HG03135 (cell line): ENCODE data around the gene BRD7.

Source experiments
- ATAC-seq: cut with Tn5 transposase; IDR thresholded peaks from one replicate; pipeline ENCODE4 v1.9.1; 2021; ENCODE audit warnings: mild to moderate bottlenecking, moderate library complexity; ENCODE audit not compliant: unreplicated experiment

The BRD7 gene

GRCh38 chr16:50324345-50324744 is 44.4 kb downstream of the BRD7 start:
- no peak for ATAC-seq

- no peak for ATAC-seq
Observed at GRCh38 chr16:50323335-50324011, 45.3 kb downstream of the BRD7 start.

GRCh38 chr16:50322333-50322732 is 46.5 kb downstream of the BRD7 start:
- ATAC-seq = no peak

GRCh38 chr16:50320310-50320709 is 48.5 kb downstream of the BRD7 start:
- ATAC-seq = no peak

- ATAC-seq = no peak
Observed at GRCh38 chr16:50318796-50319578, 49.8 kb downstream of the BRD7 start.

GRCh38 chr16:50316848-50317630 is 51.7 kb downstream of the BRD7 start:
- no peak for ATAC-seq

GRCh38 chr16:50316102-50316847 is 52.5 kb downstream of the BRD7 start:
- ATAC-seq = no peak

GRCh38 chr16:50315346-50315997 is 53.3 kb downstream of the BRD7 start:
- ATAC-seq = no peak

- no peak for ATAC-seq
Observed at GRCh38 chr16:50314665-50315064, 54.1 kb downstream of the BRD7 start.

- ATAC-seq = no peak
Observed at GRCh38 chr16:50313596-50314478, 55.0 kb downstream of the BRD7 start.

GRCh38 chr16:50311891-50312501 is 56.8 kb downstream of the BRD7 start:
- no peak for ATAC-seq

GRCh38 chr16:50311134-50311528 is 57.7 kb downstream of the BRD7 start:
- ATAC-seq = no peak

- no peak for ATAC-seq
Observed at GRCh38 chr16:50310308-50311133, 58.3 kb downstream of the BRD7 start.

- ATAC-seq = no peak
Observed at GRCh38 chr16:50309527-50310307, 59.1 kb downstream of the BRD7 start.

GRCh38 chr16:50309156-50309526 is 59.6 kb downstream of the BRD7 start:
- ATAC-seq = no peak

GRCh38 chr16:50308237-50308965 is 60.4 kb downstream of the BRD7 start:
- no peak for ATAC-seq

GRCh38 chr16:50306287-50306686 is 62.5 kb downstream of the BRD7 start:
- ATAC-seq = no peak
